ENCODE measurements around the gene DNAJC25.

Gene DNAJC25

DNA sequence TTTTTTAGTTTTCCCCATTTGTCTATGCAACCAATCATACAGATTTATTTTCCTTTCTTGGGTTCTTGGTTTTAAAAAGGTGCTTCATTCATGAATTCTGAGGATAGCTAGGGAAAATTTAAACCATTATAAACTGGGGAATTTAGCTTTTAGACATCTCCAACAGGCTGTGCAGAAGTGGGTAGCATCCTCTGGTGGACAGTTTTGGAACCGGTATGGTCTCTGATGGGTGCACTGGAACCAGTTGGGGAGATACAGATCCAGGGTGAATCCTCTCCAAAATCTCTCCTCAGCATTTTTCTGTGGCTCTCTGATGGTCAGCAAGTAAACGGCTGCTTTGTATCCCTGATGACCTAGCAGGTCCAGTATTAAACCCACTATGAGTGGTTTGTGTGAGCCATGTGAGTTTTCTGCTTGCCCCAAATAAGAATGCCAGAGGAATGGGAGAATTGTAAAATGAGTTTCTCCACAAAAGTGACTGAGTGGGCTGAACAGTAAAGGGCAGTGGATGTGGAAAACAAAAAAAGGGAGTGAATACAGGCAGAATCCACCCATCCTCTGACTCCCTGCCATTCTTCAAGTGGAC lies 9.1 kb upstream of the DNAJC25 start:
- Histone ChIP-seq H3K9ac (ENCODE audit: low read depth, low read length) (no peak overlapping the region), H3K36me3 (ENCODE audit: insufficient read depth, low read length) (no peaks in the 10 kb centered on the region), H3K4me3 (ENCODE audit: low read depth in 1 of 2, low read length in 2 of 2) (no peak overlapping the region), H4K20me1 (ENCODE audit: insufficient read depth, low read length) (no peaks in the 10 kb centered on the region), H3K79me2 (ENCODE audit: insufficient read depth, low read length) (no peaks in the 10 kb centered on the region), H3K4me1 (ENCODE audit: insufficient read depth, low read length) (no peaks in the 10 kb centered on the region), H3K4me2 (ENCODE audit: insufficient read depth, low read length) (no peak overlapping the region), H3K9me3 (ENCODE audit: insufficient read depth, low read length, severe bottlenecking) (no peaks in the 10 kb centered on the region), H2AFZ (ENCODE audit: low read depth, low read length) (no peak overlapping the region), H3K27ac (ENCODE audit: low read length) (no peak overlapping the region), H3K27me3 (ENCODE audit: insufficient read depth, low read length, poor library complexity) (no peaks in the 10 kb centered on the region)
- peak; percentile 72; the same call in 2 of the 3 replicates for ATAC-seq (ENCODE audit: insufficient read depth, low read depth)
- peak; percentile 8 for DNase-seq
- TF ChIP-seq EZH2 (IDR thresholded peaks at IDR 0.05; ENCODE audit: borderline replicate concordance, low read depth, low read length, severe bottlenecking) = no peak
- TF ChIP-seq, protein P1, sequence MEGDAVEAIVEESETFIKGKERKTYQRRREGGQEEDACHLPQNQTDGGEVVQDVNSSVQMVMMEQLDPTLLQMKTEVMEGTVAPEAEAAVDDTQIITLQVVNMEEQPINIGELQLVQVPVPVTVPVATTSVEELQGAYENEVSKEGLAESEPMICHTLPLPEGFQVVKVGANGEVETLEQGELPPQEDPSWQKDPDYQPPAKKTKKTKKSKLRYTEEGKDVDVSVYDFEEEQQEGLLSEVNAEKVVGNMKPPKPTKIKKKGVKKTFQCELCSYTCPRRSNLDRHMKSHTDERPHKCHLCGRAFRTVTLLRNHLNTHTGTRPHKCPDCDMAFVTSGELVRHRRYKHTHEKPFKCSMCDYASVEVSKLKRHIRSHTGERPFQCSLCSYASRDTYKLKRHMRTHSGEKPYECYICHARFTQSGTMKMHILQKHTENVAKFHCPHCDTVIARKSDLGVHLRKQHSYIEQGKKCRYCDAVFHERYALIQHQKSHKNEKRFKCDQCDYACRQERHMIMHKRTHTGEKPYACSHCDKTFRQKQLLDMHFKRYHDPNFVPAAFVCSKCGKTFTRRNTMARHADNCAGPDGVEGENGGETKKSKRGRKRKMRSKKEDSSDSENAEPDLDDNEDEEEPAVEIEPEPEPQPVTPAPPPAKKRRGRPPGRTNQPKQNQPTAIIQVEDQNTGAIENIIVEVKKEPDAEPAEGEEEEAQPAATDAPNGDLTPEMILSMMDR (IDR thresholded peaks at IDR 0.05; ENCODE audit: borderline replicate concordance, extremely low read depth, low read length, poor library complexity, severe bottlenecking) = peak; percentile 68

- no peak for ATAC-seq (ENCODE audit: insufficient read depth, low read depth)
- H2AFZ ChIP-seq (ENCODE audit: low read depth, low read length) = no peak overlapping the region
- no peaks in the 10 kb centered on the region for H4K20me1 ChIP-seq (ENCODE audit: insufficient read depth, low read length)
- H3K9ac ChIP-seq (ENCODE audit: low read depth, low read length) = no peak overlapping the region
- H3K27ac ChIP-seq (ENCODE audit: low read length) = no peak overlapping the region
- DNase-seq = no peak
- H3K9me3 ChIP-seq (ENCODE audit: insufficient read depth, low read length, severe bottlenecking) = no peaks in the 10 kb centered on the region
- no peak overlapping the region for H3K4me2 ChIP-seq (ENCODE audit: insufficient read depth, low read length)
- H3K4me3 ChIP-seq (ENCODE audit: low read depth in 1 of 2, low read length in 2 of 2) = no peak overlapping the region
- TF ChIP-seq EZH2 (IDR thresholded peaks at IDR 0.05; ENCODE audit: borderline replicate concordance, low read depth, low read length, severe bottlenecking) = no peak
- TF ChIP-seq, protein P1 (IDR thresholded peaks at IDR 0.05; ENCODE audit: borderline replicate concordance, extremely low read depth, low read length, poor library complexity, severe bottlenecking) = no peak
- H3K27me3 ChIP-seq (ENCODE audit: insufficient read depth, low read length, poor library complexity) = no peaks in the 10 kb centered on the region
- no peaks in the 10 kb centered on the region for H3K36me3 ChIP-seq (ENCODE audit: insufficient read depth, low read length)
- H3K4me1 ChIP-seq (ENCODE audit: insufficient read depth, low read length) = no peaks in the 10 kb centered on the region
- H3K79me2 ChIP-seq (ENCODE audit: insufficient read depth, low read length) = no peaks in the 10 kb centered on the region
Measured at GRCh38 chr9:111622626-111623025, 8.5 kb upstream of the DNAJC25 start.

DNA sequence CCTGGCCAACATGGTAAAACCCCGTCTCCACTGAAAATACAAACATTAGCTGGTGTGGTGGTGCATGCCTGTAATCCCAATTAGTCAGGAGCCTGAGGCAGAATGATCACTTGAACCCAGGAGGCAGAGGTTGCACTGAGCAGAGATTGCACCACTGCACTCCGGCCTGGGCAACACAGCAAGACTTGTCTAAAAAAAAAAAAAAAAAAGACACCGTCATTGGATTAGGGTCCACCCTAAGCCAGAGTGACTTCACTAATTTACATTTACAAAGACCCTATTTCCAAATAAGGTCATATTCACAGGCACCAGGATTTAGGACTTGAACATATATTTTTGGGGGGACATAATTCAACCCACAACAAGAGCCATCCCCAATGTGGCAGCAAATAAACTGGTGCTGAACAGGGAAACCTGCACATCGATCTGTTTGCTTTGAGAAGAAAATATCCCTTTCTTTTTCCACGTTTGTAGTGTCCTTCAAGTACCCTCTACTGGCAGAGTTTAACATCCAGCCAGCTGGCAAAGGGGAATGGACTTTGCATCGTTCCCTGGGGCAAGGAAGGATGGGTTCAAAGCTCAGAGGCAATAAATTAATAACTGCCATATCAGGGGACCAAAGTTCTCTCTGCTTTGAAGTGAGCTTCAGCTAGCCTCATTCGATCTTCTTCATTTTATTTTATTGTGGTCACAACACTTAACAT lies 3.7 kb upstream of the DNAJC25 start:
- Histone ChIP-seq H3K4me3 (ENCODE audit: low read depth in 1 of 2, low read length in 2 of 2) (no peak overlapping the region), H3K79me2 (ENCODE audit: insufficient read depth, low read length) (peaks cover 11% of the 10 kb centered on the region), H3K27ac (ENCODE audit: low read length) (no peak overlapping the region), H3K9me3 (ENCODE audit: insufficient read depth, low read length, severe bottlenecking) (no peaks in the 10 kb centered on the region), H3K4me2 (ENCODE audit: insufficient read depth, low read length) (no peak overlapping the region), H2AFZ (ENCODE audit: low read depth, low read length) (no peak overlapping the region), H3K36me3 (ENCODE audit: insufficient read depth, low read length) (no peaks in the 10 kb centered on the region; the same call in 1 of the 2 replicates), H4K20me1 (ENCODE audit: insufficient read depth, low read length) (no peaks in the 10 kb centered on the region), H3K27me3 (ENCODE audit: insufficient read depth, low read length, poor library complexity) (no peaks in the 10 kb centered on the region), H3K9ac (ENCODE audit: low read depth, low read length) (no peak overlapping the region), H3K4me1 (ENCODE audit: insufficient read depth, low read length) (peaks cover 13% of the 10 kb centered on the region)
- TF ChIP-seq, protein P1 (IDR thresholded peaks at IDR 0.05; ENCODE audit: borderline replicate concordance, extremely low read depth, low read length, poor library complexity, severe bottlenecking) = no peak
- TF ChIP-seq EZH2 (IDR thresholded peaks at IDR 0.05; ENCODE audit: borderline replicate concordance, low read depth, low read length, severe bottlenecking) = no peak
- ATAC-seq (ENCODE audit: insufficient read depth, low read depth) = no peak
- no peak for DNase-seq
